Heart left ventricle (tissue), 13 donors: ENCODE measurements around the gene NKIRAS1.

Experiments used
- POLR2A ChIP-seq, 2 donors: fragments of 450-650 bp; IDR thresholded peaks; one replicate each; pipeline ENCODE4 v1.6.1; 2017; ENCODE audit warnings: antibody characterized with exemption in 2 of 2, mild to moderate bottlenecking in 2 of 2, moderate library complexity in 2 of 2
- TF ChIP-seq, protein P1 (sequence below), 12 donors: fragments of 200-600 bp; sonication (generic) in 4 of 12; IDR thresholded peaks; one replicate each; pipeline versions ENCODE4 v1.5.0 to v1.8.0; 2018 to 2022; ENCODE audit warnings: antibody characterized with exemption in 12 of 12, mild to moderate bottlenecking in 5 of 12
- donor health status: ischemic (EF 13 %, LVEDD 7.1; RV severe dilation, severe dysfunction).
- donor health status: DM: no; HTN: yes; CAD: no.
- donor health status: DM: no; HTN: no; CAD: no.
- donor health status: ischemic (EF 25% LVEDD 6.9; RV normal size, moderate dysfunction).
- donor health status: ischemic (EF 25% LVEDD 5.7; RV mildly dilated, moderate dysfunction).
- donor health status: ischemic (EF 35%, LVEDD 5.7; RV mildly dilated, moderate dysfunction).
- donor health status: nonischemic (EF 11% LVEDD 7.7; RV severe dilation, severe dysfunction).
- donor health status: DM: yes; HTN: yes; CAD: no.
- donor health status: PGD.
- donor health status: ischemic (EF 29% LVEDD 5.4; RV normal size, mild dysfunction).
- donor health status: nonischemic (EF 23%, LVEDD 6.1; RV moderate dilation, normal function).

DNA sequence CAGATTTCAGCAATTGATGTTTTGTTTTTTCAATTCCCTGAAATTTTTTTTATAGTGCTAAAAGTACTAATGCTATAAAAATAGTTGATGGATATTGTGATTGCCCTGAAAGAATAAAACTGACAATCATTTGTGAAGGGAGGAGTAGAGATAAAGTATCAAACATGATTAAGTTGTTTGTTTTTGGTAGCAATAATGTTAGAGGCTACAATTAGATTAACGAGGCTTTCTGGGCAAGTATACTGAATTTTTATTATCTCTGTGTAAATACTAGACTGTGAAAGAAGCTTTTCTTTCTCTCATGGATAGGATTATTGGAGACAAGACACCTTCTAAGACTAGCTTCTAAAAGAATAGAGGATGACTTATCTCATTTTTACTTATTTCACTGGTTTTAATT is 43.9 kb upstream of the NKIRAS1 start:
- TF ChIP-seq, protein P1, sequence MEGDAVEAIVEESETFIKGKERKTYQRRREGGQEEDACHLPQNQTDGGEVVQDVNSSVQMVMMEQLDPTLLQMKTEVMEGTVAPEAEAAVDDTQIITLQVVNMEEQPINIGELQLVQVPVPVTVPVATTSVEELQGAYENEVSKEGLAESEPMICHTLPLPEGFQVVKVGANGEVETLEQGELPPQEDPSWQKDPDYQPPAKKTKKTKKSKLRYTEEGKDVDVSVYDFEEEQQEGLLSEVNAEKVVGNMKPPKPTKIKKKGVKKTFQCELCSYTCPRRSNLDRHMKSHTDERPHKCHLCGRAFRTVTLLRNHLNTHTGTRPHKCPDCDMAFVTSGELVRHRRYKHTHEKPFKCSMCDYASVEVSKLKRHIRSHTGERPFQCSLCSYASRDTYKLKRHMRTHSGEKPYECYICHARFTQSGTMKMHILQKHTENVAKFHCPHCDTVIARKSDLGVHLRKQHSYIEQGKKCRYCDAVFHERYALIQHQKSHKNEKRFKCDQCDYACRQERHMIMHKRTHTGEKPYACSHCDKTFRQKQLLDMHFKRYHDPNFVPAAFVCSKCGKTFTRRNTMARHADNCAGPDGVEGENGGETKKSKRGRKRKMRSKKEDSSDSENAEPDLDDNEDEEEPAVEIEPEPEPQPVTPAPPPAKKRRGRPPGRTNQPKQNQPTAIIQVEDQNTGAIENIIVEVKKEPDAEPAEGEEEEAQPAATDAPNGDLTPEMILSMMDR (IDR thresholded peaks at IDR 0.05) = no peak
- no peak for TF ChIP-seq POLR2A (IDR thresholded peaks at IDR 0.05)
